GM11168 (cell line): ENCODE results near the gene THAP10.

Experiments
- in situ Hi-C: fragments of 300-500 bp; cut with MboI; formaldehyde crosslinking; loops from one replicate; pipeline ENCODE4 v1.12.0; 2022; ENCODE audit warnings: low sequenced_read_pairs; ENCODE audit not compliant: unreplicated experiment

The THAP10 gene

GRCh38 chr15:70856177-70856883, 35.9 kb downstream of the THAP10 start:
- in situ Hi-C loops = no loop called here

GRCh38 chr15:70855764-70856163, 36.5 kb downstream of the THAP10 start:
- in situ Hi-C loops = no loop called here

GRCh38 chr15:70854666-70854976, 37.6 kb downstream of the THAP10 start:
- in situ Hi-C loops = no loop called here

- in situ Hi-C loops = no loop called here
Measured at GRCh38 chr15:70853973-70854665, 38.1 kb downstream of the THAP10 start, which contains the start of gene LARP6. TSS of gene LARP6 (minus strand) at chr15:70854157. CDS start at chr15:70854088, 69 bp downstream.

DNA sequence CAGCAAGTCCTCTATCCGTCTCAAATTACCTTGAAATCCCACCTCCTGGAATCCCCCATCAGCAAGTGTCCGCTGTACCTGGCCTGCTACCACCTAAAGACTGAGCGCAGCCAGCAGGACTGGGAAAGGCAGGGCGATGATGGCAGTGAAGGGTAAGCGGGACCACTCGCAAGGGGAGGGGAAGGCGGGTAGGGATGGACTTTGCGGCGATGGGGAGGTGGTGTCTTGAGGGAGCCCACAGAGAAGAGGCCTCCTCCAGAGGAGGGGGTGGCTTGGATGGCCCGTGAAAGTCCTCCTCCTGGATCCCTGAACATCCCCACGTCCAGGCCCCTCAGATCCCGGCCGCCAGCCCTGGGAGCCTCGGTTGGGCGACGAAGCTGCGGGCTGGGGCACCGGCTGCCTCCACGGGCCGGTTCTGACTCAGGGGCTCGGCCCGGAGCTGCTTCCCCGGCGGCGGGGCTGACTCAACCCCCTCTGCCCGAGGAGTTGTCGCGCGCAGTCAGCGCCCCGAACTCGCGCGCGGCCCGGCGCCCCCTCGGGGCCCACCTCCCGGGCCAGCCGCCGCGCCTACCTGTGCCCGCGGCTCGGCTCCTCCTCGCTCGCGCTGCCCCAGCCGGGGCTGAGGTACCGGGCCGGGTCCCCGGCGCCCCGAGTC, 38.8 kb downstream of the THAP10 start:
- in situ Hi-C loops = no loop called here

- in situ Hi-C loops = no loop called here
Measured at GRCh38 chr15:70852501-70853317, 39.5 kb downstream of the THAP10 start.

GRCh38 chr15:70851889-70852288, 40.3 kb downstream of the THAP10 start:
- in situ Hi-C loops = no loop called here

DNA sequence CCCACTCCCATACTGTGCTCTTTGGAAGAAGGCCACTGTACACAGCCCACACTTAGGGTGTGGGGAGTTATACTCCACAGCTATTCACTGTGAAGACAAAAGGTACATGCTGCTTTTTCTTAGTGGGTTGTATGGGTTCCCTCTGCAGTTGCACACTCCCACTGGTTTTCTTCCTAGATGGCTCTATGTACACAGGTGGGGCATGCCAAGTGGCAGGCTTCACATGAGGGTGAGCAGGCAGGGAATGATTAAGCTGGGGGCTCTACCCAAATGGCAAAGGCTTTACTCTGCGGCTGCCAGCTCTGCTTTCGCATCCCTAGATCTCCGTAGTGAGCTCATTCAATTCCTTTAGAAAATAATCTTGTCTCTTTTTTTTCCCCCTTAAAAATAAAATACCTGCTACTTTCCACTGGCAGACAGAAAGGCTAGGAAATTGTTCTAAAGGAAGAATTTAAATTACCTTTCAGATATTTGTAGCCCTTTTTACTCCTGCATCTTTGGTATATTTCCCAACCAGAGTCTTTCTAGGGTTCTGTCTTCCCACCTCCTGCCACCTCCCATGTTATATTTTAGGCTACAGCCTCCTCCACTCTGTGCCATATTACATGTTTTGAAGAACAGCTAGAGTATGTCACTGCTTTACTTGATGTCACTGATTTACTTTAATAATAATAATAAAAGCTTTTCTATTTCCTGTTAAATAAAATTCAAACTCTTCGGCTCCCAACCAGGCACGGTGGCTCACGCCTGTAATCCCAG, 46.5 kb downstream of the THAP10 start:
- in situ Hi-C loops = no loop called here

GRCh38 chr15:70837476-70837875, 54.8 kb downstream of the THAP10 start:
- in situ Hi-C loops = no loop called here

DNA sequence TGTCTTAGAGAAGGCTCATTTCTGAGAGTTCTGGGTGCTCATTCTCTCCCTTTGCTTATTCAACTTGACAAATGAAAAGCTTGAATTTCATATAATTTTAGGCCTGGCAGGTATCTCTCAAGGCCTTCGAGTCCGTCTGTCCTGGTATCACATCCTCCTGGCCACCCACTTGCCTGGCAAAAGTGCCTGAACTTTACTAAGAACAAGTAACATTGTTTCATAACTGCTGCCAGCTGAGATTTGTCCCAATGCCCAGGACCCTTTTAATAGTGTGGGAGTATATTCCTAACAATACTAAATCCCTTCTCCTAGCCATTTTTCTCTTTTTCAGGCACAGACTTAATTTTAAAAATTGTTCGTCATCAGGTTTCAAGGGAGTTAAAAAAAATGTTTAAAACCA, 56.4 kb downstream of the THAP10 start:
- in situ Hi-C loops = no loop called here

DNA sequence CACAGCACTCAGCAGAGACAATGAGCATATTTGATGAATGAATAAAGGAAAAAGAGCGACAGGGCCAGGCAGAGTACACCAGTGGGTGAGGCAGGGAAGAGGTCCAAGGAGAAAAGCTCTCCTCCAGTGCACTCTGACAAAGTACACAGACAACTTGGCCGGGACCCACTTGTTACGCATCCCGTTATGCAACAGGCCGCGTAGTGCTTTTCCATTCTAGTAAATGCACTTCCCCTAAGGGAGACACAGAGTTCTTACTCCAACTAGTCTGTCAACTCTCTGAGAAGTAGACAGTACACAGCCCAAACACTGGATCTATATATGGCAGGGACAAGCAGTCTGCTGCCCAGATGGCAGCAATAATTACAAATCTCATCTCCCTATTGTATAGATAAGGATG, 56.8 kb downstream of the THAP10 start:
- in situ Hi-C loops = no loop called here

- in situ Hi-C loops = no loop called here
Measured at GRCh38 chr15:70834999-70835398, 57.2 kb downstream of the THAP10 start.

DNA sequence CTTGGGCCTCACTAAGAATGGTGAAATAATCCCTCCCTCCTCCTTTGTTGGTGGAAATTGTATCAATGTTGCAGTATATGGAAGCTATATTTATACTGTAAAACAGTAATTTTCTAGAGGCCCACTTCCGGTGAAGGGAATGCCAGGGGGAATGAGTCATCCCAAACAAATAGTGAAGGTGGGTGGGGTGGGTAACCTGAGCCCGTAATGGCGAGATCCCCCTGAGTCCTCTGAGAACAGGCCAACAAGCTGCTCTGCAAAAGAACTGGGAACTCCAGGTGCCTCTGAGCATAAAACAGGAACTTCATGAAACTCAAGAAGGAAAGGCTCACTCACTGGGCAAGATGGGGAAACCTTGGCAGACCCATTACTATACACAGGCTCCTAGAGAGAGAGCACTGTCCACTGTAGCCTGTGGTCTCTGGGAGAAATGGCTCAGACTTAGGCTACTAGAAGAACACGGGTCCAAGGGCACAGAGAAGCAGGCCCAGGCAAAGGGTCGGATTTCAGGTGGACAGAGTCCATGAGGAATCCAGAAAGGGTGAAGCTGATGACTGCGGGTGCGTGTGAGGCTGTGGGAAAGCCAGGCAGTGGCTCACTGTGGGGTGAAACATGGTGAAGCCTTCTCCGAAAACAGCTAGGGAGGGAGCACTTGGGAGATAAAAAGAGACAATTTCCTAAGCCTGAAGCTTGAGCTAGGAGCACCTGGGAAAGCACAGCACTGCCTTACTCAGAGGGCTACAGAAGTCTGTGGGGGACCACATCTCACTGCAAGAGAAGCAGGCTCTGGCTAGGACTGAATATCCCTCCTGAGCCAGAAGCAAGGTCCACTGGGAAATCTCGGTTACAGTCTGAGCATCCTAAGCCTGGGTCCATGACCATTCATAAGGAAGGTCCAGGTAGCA, 58.1 kb downstream of the THAP10 start:
- in situ Hi-C loops = no loop called here

GRCh38 chr15:70833422-70833821, 58.8 kb downstream of the THAP10 start:
- in situ Hi-C loops = no loop called here

GRCh38 chr15:70832176-70832575, 60.1 kb downstream of the THAP10 start:
- in situ Hi-C loops = no loop called here
